ENCODE results near the gene ACOT11. TPM values are rescaled to one million over a fixed set of nuclear protein-coding genes. Genes with fewer than 3 reads are reported as not detected.

ACOT11 gene
- polyA plus RNA-seq, 1 of the 3 experiments (the other 2 are of a cell fraction) = 6.9 TPM

GRCh38 chr1:54601730-54602129, 53.7 kb downstream of the ACOT11 start (continued):
- TF ChIP-seq RFX5 (IDR thresholded peaks at IDR 0.05; ENCODE audit: low read length) (no peak), YY1 (IDR thresholded peaks at IDR 0.05; ENCODE audit: low read depth) (no peak), TCF12 (IDR thresholded peaks at IDR 0.05) (no peak)

- Histone ChIP-seq H3K9me2 (no peaks in the 10 kb centered on the region), H3K36me3 (replicated peaks in 1 of 2; ENCODE audit: control insufficient read depth in 1 of 2, insufficient read depth in 2 of 2, low read length in 1 of 2) (peaks cover 0 to 15% of the 10 kb centered on the region in 2 experiments), H3K4me3 (ENCODE audit: low read depth in 2 of 2, low read length in 1 of 2) (no peak overlapping the region), H3K4me1 (ENCODE audit: control insufficient read depth in 1 of 2, insufficient read depth in 2 of 2, low read depth in 1 of 2, low read length in 1 of 2) (peaks cover 0 to 21% of the 10 kb centered on the region in 2 experiments; a peak in 1 of 4 replicates), H3K27me3 (ENCODE audit: insufficient read depth) (no peaks in the 10 kb centered on the region), H2AFZ (ENCODE audit: low read depth) (no peak overlapping the region), H3K27ac (ENCODE audit: low read depth in 2 of 2, low read length in 1 of 2) (no peak overlapping the region), H3K9ac (no peak overlapping the region), H3K79me2 (ENCODE audit: insufficient read depth) (no peaks in the 10 kb centered on the region), H3K4me2 (no peak overlapping the region), H4K20me1 (ENCODE audit: insufficient read depth) (no peaks in the 10 kb centered on the region), H3K9me3 (no peaks in the 10 kb centered on the region), H3F3A (replicated peaks; ENCODE audit: insufficient read depth) (no peaks in the 10 kb centered on the region)
- no peak for DNase-seq
- ChIA-PET CTCF (no interaction called here), POLR2A (no interaction called here)
- no peak for TF ChIP-seq MEF2A (IDR thresholded peaks at IDR 0.05; ENCODE audit: borderline replicate concordance, low read depth)
- TF ChIP-seq POLR2AphosphoS5 (IDR thresholded peaks at IDR 0.05; ENCODE audit: low read depth, low read length) = no peak
- no peak for TF ChIP-seq USF2 (IDR thresholded peaks at IDR 0.05; ENCODE audit: borderline replicate concordance, low read depth, low read length)
- no peak for TF ChIP-seq RFX5 (IDR thresholded peaks at IDR 0.05; ENCODE audit: low read length)
- TF ChIP-seq JUND (IDR thresholded peaks at IDR 0.05) = no peak
- TF ChIP-seq CHD2 (IDR thresholded peaks at IDR 0.05; ENCODE audit: low read length, partially characterized antibody) = no peak
- no peak for TF ChIP-seq FOXJ3 (CRISPR knock-in tag; IDR thresholded peaks at IDR 0.05)
- TF ChIP-seq IRF3 (IDR thresholded peaks at IDR 0.05; ENCODE audit: low read depth, low read length) = no peak
- no peak for TF ChIP-seq RXRA (IDR thresholded peaks at IDR 0.05; ENCODE audit: borderline replicate concordance, low read depth)
- TF ChIP-seq GATA2 (CRISPR knock-in tag; IDR thresholded peaks at IDR 0.05) = no peak
- TF ChIP-seq MAX (IDR thresholded peaks at IDR 0.05; ENCODE audit: low read depth) = no peak
- TF ChIP-seq REST (IDR thresholded peaks at IDR 0.05; ENCODE audit: low read depth, low read length) = no peak
- TF ChIP-seq GABPA (IDR thresholded peaks at IDR 0.05; ENCODE audit: low read depth) = no peak
- TF ChIP-seq TEAD4 (IDR thresholded peaks at IDR 0.05; ENCODE audit: borderline replicate concordance, insufficient read depth) = no peak
- no peak for TF ChIP-seq PBX3 (IDR thresholded peaks at IDR 0.05)
- TF ChIP-seq NFIC (IDR thresholded peaks at IDR 0.05; ENCODE audit: borderline replicate concordance) = no peak
- TF ChIP-seq ELF1 (IDR thresholded peaks at IDR 0.05) = no peak
- TF ChIP-seq RAD21 (IDR thresholded peaks at IDR 0.05; ENCODE audit: low read length) = no peak
- TF ChIP-seq TCF12 (IDR thresholded peaks at IDR 0.05) = no peak
- WGBS (ENCODE audit: low lambda C conversion rate) = 88% methylated on average over 18 of the region's 18 CpGs
Measured at GRCh38 chr1:54602554-54602953, 54.5 kb downstream of the ACOT11 start.
